B cell (primary cell): ENCODE measurements around the gene KLF7. TPM values are rescaled to one million over a fixed set of nuclear protein-coding genes. Genes with fewer than 3 reads are reported as not detected.

Experiments used
- ATAC-seq: fragments of 200-7000 bp; cut with Tn5 transposase; one replicate; pipeline ENCODE4 v1.10.0; 2021; ENCODE audit warnings: low read depth, mild to moderate bottlenecking, moderate number of reproducible peaks, moderate library complexity
- CTCF ChIA-PET: fragments of 350-600 bp; sonication (Branson Sonifier 250); formaldehyde crosslinking; loops from one replicate; lab custom pipeline; 2021; ENCODE audit warnings: antibody characterized with exemption, inconsistent platforms; lab: Charles Lee
- POLR2A ChIA-PET: fragments of 350-600 bp; sonication (Branson Sonifier 250); formaldehyde crosslinking; loops from one replicate; lab custom pipeline; 2021; ENCODE audit warnings: antibody characterized with exemption; lab: Charles Lee
- DNase-seq: peaks from one replicate; pipeline ENCODE4 v3.0.0; 2013
- H2AFZ ChIP-seq: 2 replicates; pipeline ENCODE4 v1.6.1; 2012; ENCODE audit warnings: mild to moderate bottlenecking, low read depth, low read length; ENCODE audit not compliant: insufficient read depth, poor library complexity, severe bottlenecking
- H3K27ac ChIP-seq, 2 donors: 1 replicate in 1 of 2; 2 replicates in 1 of 2; pipeline ENCODE4 v1.5.1; 2012 to 2013; ENCODE audit warnings: low read length in 2 of 2, mild to moderate bottlenecking in 2 of 2, moderate library complexity in 1 of 2
- H3K27me3 ChIP-seq, 4 experiments: fragments of 200-600 bp in 1 of 4; sonication (generic) in 1 of 4; replicated peaks in 1 of 4; 1 replicate in 2 of 4; 2 replicates in 2 of 4; pipeline versions ENCODE4 v1.6.1 to v1.7.0; 2013 to 2016; ENCODE audit warnings: low read length in 3 of 4, mild to moderate bottlenecking in 2 of 4, mixed read lengths in 1 of 4, moderate library complexity in 1 of 4; ENCODE audit not compliant: insufficient read depth in 4 of 4, control insufficient read depth in 3 of 4; ENCODE audit errors: control extremely low read depth in 1 of 4
- H3K36me3 ChIP-seq, 2 experiments: replicated peaks in 1 of 2; 1 replicate in 1 of 2; 2 replicates in 1 of 2; pipeline versions ENCODE4 v1.6.1 to v1.7.1; 2013; ENCODE audit warnings: low read length in 1 of 2; ENCODE audit not compliant: insufficient read depth in 2 of 2, control insufficient read depth in 1 of 2; ENCODE audit errors: control extremely low read depth in 1 of 2, extremely low read depth in 1 of 2
- H3K4me1 ChIP-seq, 2 donors: fragments of 200-600 bp in 1 of 2; sonication (generic) in 1 of 2; 1 replicate in 1 of 2; 2 replicates in 1 of 2; pipeline versions ENCODE4 v1.5.1 to v1.6.1; 2013 to 2017; ENCODE audit warnings: low read length in 2 of 2; ENCODE audit not compliant: control insufficient read depth in 2 of 2, insufficient read depth in 2 of 2
- H3K4me2 ChIP-seq: replicated peaks from 2 replicates; pipeline ENCODE3; 2012; ENCODE audit warnings: mild to moderate bottlenecking, low read depth, low read length; ENCODE audit not compliant: poor library complexity, severe bottlenecking
- H3K4me3 ChIP-seq, 5 experiments: fragments of 200-600 bp in 1 of 5; sonication (generic) in 1 of 5; 1 replicate in 3 of 5; 2 replicates in 2 of 5; pipeline versions ENCODE4 v1.5.1 to v1.7.0; 2011 to 2016; ENCODE audit warnings: low read length in 4 of 5, mild to moderate bottlenecking in 4 of 5, low read depth in 2 of 5, control low read depth in 1 of 5, moderate library complexity in 1 of 5; ENCODE audit not compliant: insufficient read depth in 1 of 5; ENCODE audit errors: control extremely low read depth in 1 of 5, extremely low read depth in 1 of 5
- H3K79me2 ChIP-seq: fragments of 200-600 bp; sonication (generic); one replicate; pipeline ENCODE4 v1.6.0; 2016; ENCODE audit warnings: low read length; ENCODE audit not compliant: control insufficient read depth, insufficient read depth
- H3K9ac ChIP-seq: fragments of 200-600 bp; sonication (generic); 2 replicates; pipeline ENCODE4 v1.6.1; 2017; ENCODE audit warnings: mild to moderate bottlenecking, low read length, moderate library complexity
- H3K9me3 ChIP-seq, 3 donors: one replicate each; pipeline versions ENCODE4 v1.6.1 to v1.7.1; 2013; ENCODE audit warnings: low read length in 2 of 3; ENCODE audit not compliant: control insufficient read depth in 2 of 3, insufficient read depth in 1 of 3; ENCODE audit errors: control extremely low read depth in 1 of 3
- H4K20me1 ChIP-seq: 2 replicates; pipeline ENCODE4 v1.6.0; 2012; ENCODE audit warnings: mild to moderate bottlenecking, low read length; ENCODE audit not compliant: insufficient read depth, control insufficient read depth, poor library complexity, severe bottlenecking
- H3K27ac Mint-ChIP-seq: one replicate; pipeline ENCODE4 v1.8.0; 2021; ENCODE audit warnings: mixed read lengths
- H3K27me3 Mint-ChIP-seq: one replicate; pipeline ENCODE4 v1.8.0; 2021; ENCODE audit warnings: mixed read lengths
- H3K4me1 Mint-ChIP-seq: one replicate; pipeline ENCODE4 v1.8.0; 2021; ENCODE audit warnings: mixed read lengths
- H3K4me3 Mint-ChIP-seq: one replicate; pipeline ENCODE4 v1.8.0; 2021; ENCODE audit warnings: mixed read lengths
- H3K9me3 Mint-ChIP-seq: one replicate; pipeline ENCODE4 v1.8.0; 2022; ENCODE audit warnings: mixed read lengths; ENCODE audit not compliant: insufficient read depth
- CTCF ChIP-seq: fragments of 200-600 bp; IDR thresholded peaks from one replicate; pipeline ENCODE4 v1.8.0; 2022; ENCODE audit warnings: antibody characterized with exemption, mild to moderate bottlenecking
- EZH2 ChIP-seq: IDR thresholded peaks from 2 replicates; pipeline ENCODE4 v1.6.1; 2012; ENCODE audit warnings: borderline replicate concordance, low read depth, mild to moderate bottlenecking, moderate library complexity, low read length; ENCODE audit not compliant: insufficient read depth, poor library complexity, severe bottlenecking
- WGBS: methylation state at CpG from one replicate; pipeline ENCODE4 v1.1.5; 2013; ENCODE audit warnings: missing lambda C conversion rate; ENCODE audit not compliant: insufficient coverage; 5-methylcytosine and 5-hydroxymethylcytosine counted together
- intact Hi-C: fragments of 100-400 bp; cut with micrococcal nuclease; formaldehyde crosslinking; loops from one replicate; pipeline ENCODE4 v1.10.0; 2022
- polyA plus RNA-seq: library from polyadenylated mRNA; depleted of rRNA; stranded (reverse); fragments of >200 nt; gene quantifications from 2 replicates; pipeline ENCODE4 v1.2.3, GENCODE V29; 2012
- total RNA-seq, 2 donors: library from RNA; stranded (reverse); fragments of 120-200 nt in 1 of 2; gene quantifications; 1 replicate in 1 of 2; 2 replicates in 1 of 2; pipeline versions ENCODE4 v1.2.3 to v1.2.4, GENCODE V29; 2013 to 2022

Gene KLF7
- total and polyA plus RNA-seq, 2 donors (not counting 1 experiment from before 2014, with no cell fraction given), result 46.2 to 93.2 TPM

- no peak for ATAC-seq
- intact Hi-C loops, result no loop called here
- ChIA-PET CTCF (no interaction called here), POLR2A (no interaction called here)
- Histone ChIP-seq H3K4me1 (no peaks in the 10 kb centered on the region), H3K9ac (no peak overlapping the region), H3K36me3 (no peaks in the 10 kb centered on the region), H3K4me3 (no peak overlapping the region), H3K79me2 (no peaks in the 10 kb centered on the region), H3K27me3 (peaks cover 0 to 3% (median 0%) of the 10 kb centered on the region in 4 experiments), H3K9me3 (no peaks in the 10 kb centered on the region), H4K20me1 (no peaks in the 10 kb centered on the region), H3K4me2 (no peak overlapping the region), H3K27ac (no peak overlapping the region), H2AFZ (no peak overlapping the region)
- no peak for DNase-seq
- TF ChIP-seq EZH2 (no peak), CTCF (no peak)
- H3K27me3 Mint-ChIP-seq, result peaks cover 14% of the 10 kb centered on the region
- 96% methylated on average over 4 of the region's 6 CpGs for WGBS
- H3K4me3 Mint-ChIP-seq, result no peak overlapping the region
- no peak overlapping the region for H3K27ac Mint-ChIP-seq
- H3K4me1 Mint-ChIP-seq, result no peaks in the 10 kb centered on the region
- no peaks in the 10 kb centered on the region for H3K9me3 Mint-ChIP-seq
These were observed 110.5 kb downstream of the KLF7 start for GRCh38 chr2:207055257-207055656.

- H3K4me1 ChIP-seq, result no peaks in the 10 kb centered on the region
- H3K4me2 ChIP-seq, result no peak overlapping the region
- H3K27ac ChIP-seq, result no peak overlapping the region
- no peaks in the 10 kb centered on the region for H3K36me3 ChIP-seq
- no peak overlapping the region for H2AFZ ChIP-seq
- H3K27me3 ChIP-seq, result peaks cover 0 to 3% (median 0%) of the 10 kb centered on the region in 4 experiments
- no peak overlapping the region for H3K4me3 Mint-ChIP-seq
- no peaks in the 10 kb centered on the region for H4K20me1 ChIP-seq
- H3K9me3 Mint-ChIP-seq, result no peaks in the 10 kb centered on the region
- ATAC-seq, result no peak
- H3K9me3 ChIP-seq, result no peaks in the 10 kb centered on the region
- no peak overlapping the region for H3K27ac Mint-ChIP-seq
- intact Hi-C loops, result no loop called here
- peaks cover 14% of the 10 kb centered on the region for H3K27me3 Mint-ChIP-seq
- H3K79me2 ChIP-seq, result no peaks in the 10 kb centered on the region
- H3K4me1 Mint-ChIP-seq, result no peaks in the 10 kb centered on the region
- CTCF ChIA-PET, result no interaction called here
- DNase-seq, result no peak
- WGBS, result 90% methylated on average over 3 of the region's 4 CpGs
- H3K4me3 ChIP-seq, result no peak overlapping the region
- TF ChIP-seq EZH2, result no peak
- TF ChIP-seq CTCF, result no peak
- POLR2A ChIA-PET, result no interaction called here
- no peak overlapping the region for H3K9ac ChIP-seq
These were observed 111.2 kb downstream of the KLF7 start for GRCh38 chr2:207054521-207054920.
